ENCODE measurements around the gene SYCE3. TPM values are rescaled to one million over a fixed set of nuclear protein-coding genes. Genes with fewer than 3 reads are reported as not detected.
A peak's percentile ranks its signal among the peaks of the same experiment; 100 is the strongest.

SYCE3 gene
- total RNA-seq, 1 donor from 2014 or later = 0.71 TPM

- DNase-seq (ENCODE audit: low read depth) = no peak
- peaks cover 4% of the 10 kb centered on the region for H3K36me3 ChIP-seq (ENCODE audit: control insufficient read depth, insufficient read depth, low read length)
- no peak for TF ChIP-seq CTCF (IDR thresholded peaks at IDR 0.05; ENCODE audit: insufficient read depth, low read length, poor library complexity, severe bottlenecking)
These were observed 38.0 kb downstream of the SYCE3 start for GRCh38 chr22:50524676-50525103.

GRCh38 chr22:50523806-50524675, 38.7 kb downstream of the SYCE3 start:
- DNase-seq (ENCODE audit: low read depth) = no peak
- Histone ChIP-seq H3K27me3 (ENCODE audit: control insufficient read depth, insufficient read depth, low read length) (no peaks in the 10 kb centered on the region), H3K4me3 (ENCODE audit: low read depth, low read length) (peak overlapping the region; percentile 53), H3K36me3 (ENCODE audit: control insufficient read depth, insufficient read depth, low read length) (peaks cover 4% of the 10 kb centered on the region)
- TF ChIP-seq CTCF (IDR thresholded peaks at IDR 0.05; ENCODE audit: insufficient read depth, low read length, poor library complexity, severe bottlenecking) = no peak

More at GRCh38 chr22:50524676-50525103, 38.0 kb downstream of the SYCE3 start:
- peak overlapping the region; percentile 53 for H3K4me3 ChIP-seq (ENCODE audit: low read depth, low read length)
- H3K27me3 ChIP-seq (ENCODE audit: control insufficient read depth, insufficient read depth, low read length) = no peaks in the 10 kb centered on the region

GRCh38 chr22:50523458-50523805, 39.3 kb downstream of the SYCE3 start:
- H3K36me3 ChIP-seq (ENCODE audit: control insufficient read depth, insufficient read depth, low read length) = peaks cover 4% of the 10 kb centered on the region
- no peaks in the 10 kb centered on the region for H3K27me3 ChIP-seq (ENCODE audit: control insufficient read depth, insufficient read depth, low read length)
- no peak for DNase-seq (ENCODE audit: low read depth)
- no peak for TF ChIP-seq CTCF (IDR thresholded peaks at IDR 0.05; ENCODE audit: insufficient read depth, low read length, poor library complexity, severe bottlenecking)
- H3K4me3 ChIP-seq (ENCODE audit: low read depth, low read length) = no peak overlapping the region

GRCh38 chr22:50522806-50523438, 39.8 kb downstream of the SYCE3 start:
- Histone ChIP-seq H3K4me3 (ENCODE audit: low read depth, low read length) (no peak overlapping the region), H3K27me3 (ENCODE audit: control insufficient read depth, insufficient read depth, low read length) (no peaks in the 10 kb centered on the region), H3K36me3 (ENCODE audit: control insufficient read depth, insufficient read depth, low read length) (peaks cover 4% of the 10 kb centered on the region)
- no peak for TF ChIP-seq CTCF (IDR thresholded peaks at IDR 0.05; ENCODE audit: insufficient read depth, low read length, poor library complexity, severe bottlenecking)
- no peak for DNase-seq (ENCODE audit: low read depth)

- H3K27me3 ChIP-seq (ENCODE audit: control insufficient read depth, insufficient read depth, low read length) = no peaks in the 10 kb centered on the region
- TF ChIP-seq CTCF (IDR thresholded peaks at IDR 0.05; ENCODE audit: insufficient read depth, low read length, poor library complexity, severe bottlenecking) = no peak
- peaks cover 4% of the 10 kb centered on the region for H3K36me3 ChIP-seq (ENCODE audit: control insufficient read depth, insufficient read depth, low read length)
- DNase-seq (ENCODE audit: low read depth) = no peak
- H3K4me3 ChIP-seq (ENCODE audit: low read depth, low read length) = no peak overlapping the region
These were observed 40.4 kb downstream of the SYCE3 start for GRCh38 chr22:50522208-50522805.
